ENCODE measurements around the gene HECTD4. TPM values are rescaled to one million over a fixed set of nuclear protein-coding genes. Genes with fewer than 3 reads are reported as not detected.

Gene HECTD4
- total and polyA plus RNA-seq, 2 experiments from 2014 or later = 25.7 to 36.9 TPM

- no peaks in the 10 kb centered on the region for H3K9me3 Mint-ChIP-seq
- H3K36me3 Mint-ChIP-seq (ENCODE audit: low read depth) = peaks cover 31% of the 10 kb centered on the region
- H3K27me3 ChIP-seq (ENCODE audit: insufficient read depth) = no peaks in the 10 kb centered on the region
- no peak overlapping the region for H3K27ac ChIP-seq (ENCODE audit: low read depth)
- H3K4me1 ChIP-seq (ENCODE audit: insufficient read depth) = no peaks in the 10 kb centered on the region
- peaks cover 18% of the 10 kb centered on the region for H3K27me3 Mint-ChIP-seq (ENCODE audit: insufficient read depth, low read depth, poor library complexity)
- ATAC-seq (no peak), DNase-seq (ENCODE audit: low spot score) (no peak)
- H2AFZ ChIP-seq = no peak overlapping the region
- no peak overlapping the region for H3K4me3 ChIP-seq
- no peaks in the 10 kb centered on the region for H3K9me2 ChIP-seq (ENCODE audit: insufficient read depth)
- TF ChIP-seq ZNF462 (CRISPR knock-in tag; IDR thresholded peaks at IDR 0.05) (no peak), EZH2phosphoT487 (IDR thresholded peaks at IDR 0.05; ENCODE audit: unreplicated experiment) (no peak), ZNF114 (CRISPR knock-in tag; IDR thresholded peaks at IDR 0.05) (no peak), CREB1 (CRISPR knock-in tag; IDR thresholded peaks at IDR 0.05; ENCODE audit: low read depth) (no peak), ZNF331 (CRISPR knock-in tag; IDR thresholded peaks at IDR 0.05; ENCODE audit: low read depth) (no peak), EZH2 (IDR thresholded peaks at IDR 0.05; ENCODE audit: low read depth, unreplicated experiment) (no peak), ETS1 (IDR thresholded peaks at IDR 0.05) (no peak), NANOG (IDR thresholded peaks at IDR 0.05; ENCODE audit: borderline replicate concordance) (no peak), REST (IDR thresholded peaks at IDR 0.05; ENCODE audit: unreplicated experiment) (no peak), POLR2AphosphoS5 (IDR thresholded peaks at IDR 0.05; ENCODE audit: low read depth) (no peak), STAT1 (IDR thresholded peaks at IDR 0.05; ENCODE audit: unreplicated experiment) (no peak), CTCF (conservative IDR thresholded peaks at IDR 0.05; ENCODE audit: low read depth in 2 of 2) (no peak), JUNB (IDR thresholded peaks at IDR 0.05; ENCODE audit: unreplicated experiment) (no peak)
- no peaks in the 10 kb centered on the region for H3K79me2 ChIP-seq (replicated peaks; ENCODE audit: insufficient read depth)
- no peak overlapping the region for H3K4me3 Mint-ChIP-seq
- H3K4me1 Mint-ChIP-seq = peaks cover 3% of the 10 kb centered on the region; the same call in 1 of the 3 replicates
- no peaks in the 10 kb centered on the region for H4K20me1 ChIP-seq (replicated peaks; ENCODE audit: insufficient read depth)
- no peak overlapping the region for H3K4me2 ChIP-seq
- H3K27ac Mint-ChIP-seq = no peak overlapping the region
- H3K36me3 ChIP-seq (ENCODE audit: insufficient read depth) = no peaks in the 10 kb centered on the region
- H3F3A ChIP-seq (replicated peaks; ENCODE audit: low read depth) = no peaks in the 10 kb centered on the region
Observed at GRCh38 chr12:112165624-112166023, 216.6 kb downstream of the HECTD4 start.

Data from GM23338 (cell line).